IPS DF 6.9 (cell line): ENCODE measurements around the gene SRGAP3.

Experiments
- DNase-seq: peaks from one replicate; pipeline ENCODE4 v3.0.0-alpha.2; 2013; ENCODE audit warnings: low read depth, low spot score
- H3K27ac ChIP-seq: one replicate; pipeline ENCODE4 v1.5.1; 2013; ENCODE audit warnings: low read length, control low read depth
- H3K27me3 ChIP-seq: 2 replicates; pipeline ENCODE4 v1.6.1; 2013; ENCODE audit warnings: mild to moderate bottlenecking, low read length; ENCODE audit not compliant: control insufficient read depth, insufficient read depth
- H3K36me3 ChIP-seq: 2 replicates; pipeline ENCODE4 v1.6.1; 2013; ENCODE audit warnings: low read length; ENCODE audit not compliant: control insufficient read depth, insufficient read depth
- H3K4me1 ChIP-seq: 2 replicates; pipeline ENCODE4 v1.6.1; 2013; ENCODE audit warnings: low read length; ENCODE audit not compliant: control insufficient read depth, insufficient read depth
- H3K4me3 ChIP-seq: 2 replicates; pipeline ENCODE4 v1.5.1; 2013; ENCODE audit warnings: mild to moderate bottlenecking, low read length
- H3K9me3 ChIP-seq: 2 replicates; pipeline ENCODE4 v1.6.1; 2013; ENCODE audit warnings: low read length, inconsistent platforms; ENCODE audit not compliant: control insufficient read depth, insufficient read depth
- WGBS: extraction: QIAGEN DNeasy Blood & Tissue Kit; methylation state at CpG from one replicate; pipeline ENCODE4 v1.1.7; 2013; ENCODE audit warnings: mixed read lengths, missing lambda C conversion rate; ENCODE audit not compliant: insufficient read length, insufficient coverage; 5-methylcytosine and 5-hydroxymethylcytosine counted together

SRGAP3 gene

GRCh38 chr3:9214185-9214584 is 35.3 kb downstream of the SRGAP3 start:
- H3K4me1 ChIP-seq: no peaks in the 10 kb centered on the region
- no peaks in the 10 kb centered on the region for H3K9me3 ChIP-seq
- H3K36me3 ChIP-seq: no peaks in the 10 kb centered on the region
- H3K27me3 ChIP-seq: no peaks in the 10 kb centered on the region
- no peak overlapping the region for H3K4me3 ChIP-seq
- no peak overlapping the region for H3K27ac ChIP-seq
- no peak for DNase-seq
- WGBS: no CpG with 5 or more reads among the region's 3 CpGs

GRCh38 chr3:9213019-9213634 is 36.3 kb downstream of the SRGAP3 start:
- DNase-seq: no peak
- H3K9me3 ChIP-seq: no peaks in the 10 kb centered on the region
- H3K4me3 ChIP-seq: no peak overlapping the region
- H3K27ac ChIP-seq: no peak overlapping the region
- H3K4me1 ChIP-seq: no peaks in the 10 kb centered on the region
- no peaks in the 10 kb centered on the region for H3K36me3 ChIP-seq
- no peaks in the 10 kb centered on the region for H3K27me3 ChIP-seq
- WGBS: no CpG with 5 or more reads among the region's 5 CpGs

- Histone ChIP-seq H3K27me3 (no peaks in the 10 kb centered on the region), H3K27ac (no peak overlapping the region), H3K4me1 (no peaks in the 10 kb centered on the region), H3K4me3 (no peak overlapping the region), H3K9me3 (no peaks in the 10 kb centered on the region), H3K36me3 (no peaks in the 10 kb centered on the region)
- DNase-seq: no peak
- no CpG with 5 or more reads among the region's 2 CpGs for WGBS
These were observed 38.1 kb downstream of the SRGAP3 start for GRCh38 chr3:9211155-9211950.

GRCh38 chr3:9209777-9210176 is 39.7 kb downstream of the SRGAP3 start:
- no CpG with 5 or more reads among the region's 3 CpGs for WGBS
- Histone ChIP-seq H3K9me3 (no peaks in the 10 kb centered on the region), H3K27ac (no peak overlapping the region)

GRCh38 chr3:9208605-9209152 is 40.8 kb downstream of the SRGAP3 start:
- H3K4me1 ChIP-seq: peaks cover 3% of the 10 kb centered on the region; the same call in 1 of the 2 replicates
- no peaks in the 10 kb centered on the region for H3K27me3 ChIP-seq
- no peaks in the 10 kb centered on the region for H3K36me3 ChIP-seq
- no peak overlapping the region for H3K4me3 ChIP-seq
- DNase-seq: no peak
- no peak overlapping the region for H3K27ac ChIP-seq
- H3K9me3 ChIP-seq: no peaks in the 10 kb centered on the region
- no CpG with 5 or more reads among the region's 2 CpGs for WGBS

More at GRCh38 chr3:9209777-9210176, 39.7 kb downstream of the SRGAP3 start:
- Histone ChIP-seq H3K36me3 (no peaks in the 10 kb centered on the region), H3K4me3 (no peak overlapping the region), H3K27me3 (no peaks in the 10 kb centered on the region), H3K4me1 (peaks cover under 1% of the 10 kb centered on the region; the same call in 1 of the 2 replicates)
- no peak for DNase-seq

GRCh38 chr3:9207116-9207763 is 42.2 kb downstream of the SRGAP3 start:
- no peaks in the 10 kb centered on the region for H3K36me3 ChIP-seq
- no CpG with 5 or more reads among the region's 7 CpGs for WGBS
- H3K4me1 ChIP-seq: peaks cover 3% of the 10 kb centered on the region; the same call in 1 of the 2 replicates
- no peak for DNase-seq
- H3K27me3 ChIP-seq: no peaks in the 10 kb centered on the region
- no peaks in the 10 kb centered on the region for H3K9me3 ChIP-seq
- no peak overlapping the region for H3K27ac ChIP-seq
- no peak overlapping the region for H3K4me3 ChIP-seq

- no CpG with 5 or more reads among the region's 4 CpGs for whole genome bisulfite sequencing
- Histone ChIP-seq H3K4me1 (peaks cover 5% of the 10 kb centered on the region; the same call in 1 of the 2 replicates), H3K36me3 (no peaks in the 10 kb centered on the region), H3K27me3 (no peaks in the 10 kb centered on the region), H3K9me3 (no peaks in the 10 kb centered on the region), H3K27ac (no peak overlapping the region), H3K4me3 (no peak overlapping the region)
- DNase-seq: no peak
These were observed 43.2 kb downstream of the SRGAP3 start for GRCh38 chr3:9206287-9206686.

GRCh38 chr3:9205345-9206143 is 43.9 kb downstream of the SRGAP3 start:
- WGBS: no CpG with 5 or more reads among the region's 9 CpGs
- Histone ChIP-seq H3K4me3 (no peak overlapping the region), H3K27ac (no peak overlapping the region)

GRCh38 chr3:9204253-9204992 is 45.0 kb downstream of the SRGAP3 start:
- Histone ChIP-seq H3K27ac (no peak overlapping the region), H3K36me3 (no peaks in the 10 kb centered on the region), H3K4me3 (no peak overlapping the region), H3K9me3 (no peaks in the 10 kb centered on the region), H3K4me1 (peaks cover 5% of the 10 kb centered on the region; the same call in 1 of the 2 replicates), H3K27me3 (no peaks in the 10 kb centered on the region)
- WGBS: no CpG with 5 or more reads among the region's 17 CpGs
- DNase-seq: no peak

More at GRCh38 chr3:9205345-9206143, 43.9 kb downstream of the SRGAP3 start:
- Histone ChIP-seq H3K36me3 (no peaks in the 10 kb centered on the region), H3K9me3 (no peaks in the 10 kb centered on the region), H3K4me1 (peaks cover 5% of the 10 kb centered on the region; the same call in 1 of the 2 replicates), H3K27me3 (no peaks in the 10 kb centered on the region)
- no peak for DNase-seq
